ENCODE measurements around the gene CYB5RL.

DNA sequence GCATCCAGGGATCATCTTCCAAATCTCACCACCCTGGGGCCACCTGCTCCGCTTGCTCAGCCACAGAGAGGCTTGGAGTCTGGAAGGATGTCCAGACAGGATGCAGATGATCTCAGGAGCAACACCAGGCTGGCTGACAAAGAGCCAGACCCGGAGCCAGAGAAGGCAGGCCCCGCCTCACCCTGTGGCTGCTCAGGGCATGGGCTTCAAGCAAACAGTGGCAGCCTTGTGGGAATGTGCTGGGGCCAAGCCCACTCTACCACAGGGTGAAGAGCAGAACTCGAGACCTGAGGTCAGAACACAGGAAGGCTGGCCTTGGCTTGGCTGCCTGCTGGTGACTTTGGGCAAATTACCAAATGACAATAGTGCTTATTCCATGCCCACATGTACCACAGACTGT lies 45.7 kb upstream of the CYB5RL start:
- TF ChIP-seq RAD51 (IDR thresholded peaks at IDR 0.05; ENCODE audit: borderline replicate concordance) (no peak), EP300 (IDR thresholded peaks at IDR 0.05; ENCODE audit: low read depth in 2 of 2, low read length in 2 of 2) (no peak), EP300 (CRISPR knock-in tag; IDR thresholded peaks at IDR 0.05; ENCODE audit: borderline replicate concordance) (no peak), PLRG1 (conservative IDR thresholded peaks at IDR 0.05) (no peak), HNRNPH1 (optimal IDR thresholded peaks at IDR 0.05; ENCODE audit: low read depth, low read length) (no peak), KAT8 (CRISPR knock-in tag; IDR thresholded peaks at IDR 0.05) (no peak), SMARCE1 (IDR thresholded peaks at IDR 0.05; ENCODE audit: borderline replicate concordance) (no peak), ZNF83 (CRISPR knock-in tag; IDR thresholded peaks at IDR 0.05; ENCODE audit: borderline replicate concordance) (no peak), SRSF9 (IDR thresholded peaks at IDR 0.05; ENCODE audit: borderline replicate concordance, insufficient read depth, low read depth, low read length, poor library complexity, severe bottlenecking) (no peak), NFE2 (CRISPR knock-in tag; IDR thresholded peaks at IDR 0.05) (no peak), EZH2 (conservative IDR thresholded peaks at IDR 0.05; ENCODE audit: low read depth, low read length) (no peak), SETDB1 (CRISPR knock-in tag; IDR thresholded peaks at IDR 0.05; ENCODE audit: borderline replicate concordance) (no peak)
- TF ChIP-seq, protein P1, sequence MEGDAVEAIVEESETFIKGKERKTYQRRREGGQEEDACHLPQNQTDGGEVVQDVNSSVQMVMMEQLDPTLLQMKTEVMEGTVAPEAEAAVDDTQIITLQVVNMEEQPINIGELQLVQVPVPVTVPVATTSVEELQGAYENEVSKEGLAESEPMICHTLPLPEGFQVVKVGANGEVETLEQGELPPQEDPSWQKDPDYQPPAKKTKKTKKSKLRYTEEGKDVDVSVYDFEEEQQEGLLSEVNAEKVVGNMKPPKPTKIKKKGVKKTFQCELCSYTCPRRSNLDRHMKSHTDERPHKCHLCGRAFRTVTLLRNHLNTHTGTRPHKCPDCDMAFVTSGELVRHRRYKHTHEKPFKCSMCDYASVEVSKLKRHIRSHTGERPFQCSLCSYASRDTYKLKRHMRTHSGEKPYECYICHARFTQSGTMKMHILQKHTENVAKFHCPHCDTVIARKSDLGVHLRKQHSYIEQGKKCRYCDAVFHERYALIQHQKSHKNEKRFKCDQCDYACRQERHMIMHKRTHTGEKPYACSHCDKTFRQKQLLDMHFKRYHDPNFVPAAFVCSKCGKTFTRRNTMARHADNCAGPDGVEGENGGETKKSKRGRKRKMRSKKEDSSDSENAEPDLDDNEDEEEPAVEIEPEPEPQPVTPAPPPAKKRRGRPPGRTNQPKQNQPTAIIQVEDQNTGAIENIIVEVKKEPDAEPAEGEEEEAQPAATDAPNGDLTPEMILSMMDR (CRISPR knock-in tag; IDR thresholded peaks at IDR 0.05): no peak
- TF ChIP-seq, protein P2, sequence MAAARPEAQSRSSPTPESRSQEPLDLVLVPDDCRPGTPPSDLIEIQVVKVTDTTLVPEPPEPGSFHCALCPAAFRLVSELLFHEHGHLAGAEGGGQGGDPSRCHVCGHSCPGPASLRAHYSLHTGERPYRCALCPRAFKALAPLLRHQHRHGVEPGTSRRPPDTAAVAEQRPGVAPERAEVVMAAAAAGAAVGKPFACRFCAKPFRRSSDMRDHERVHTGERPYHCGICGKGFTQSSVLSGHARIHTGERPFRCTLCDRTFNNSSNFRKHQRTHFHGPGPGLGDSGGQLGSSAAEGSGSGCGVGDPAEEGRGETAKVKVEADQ (CRISPR knock-in tag; IDR thresholded peaks at IDR 0.05; ENCODE audit: borderline replicate concordance): no peak
- TF ChIP-seq, protein P3, sequence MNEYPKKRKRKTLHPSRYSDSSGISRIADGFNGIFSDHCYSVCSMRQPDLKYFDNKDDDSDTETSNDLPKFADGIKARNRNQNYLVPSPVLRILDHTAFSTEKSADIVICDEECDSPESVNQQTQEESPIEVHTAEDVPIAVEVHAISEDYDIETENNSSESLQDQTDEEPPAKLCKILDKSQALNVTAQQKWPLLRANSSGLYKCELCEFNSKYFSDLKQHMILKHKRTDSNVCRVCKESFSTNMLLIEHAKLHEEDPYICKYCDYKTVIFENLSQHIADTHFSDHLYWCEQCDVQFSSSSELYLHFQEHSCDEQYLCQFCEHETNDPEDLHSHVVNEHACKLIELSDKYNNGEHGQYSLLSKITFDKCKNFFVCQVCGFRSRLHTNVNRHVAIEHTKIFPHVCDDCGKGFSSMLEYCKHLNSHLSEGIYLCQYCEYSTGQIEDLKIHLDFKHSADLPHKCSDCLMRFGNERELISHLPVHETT (CRISPR knock-in tag; conservative IDR thresholded peaks at IDR 0.05): no peak
